HG03460 (cell line): ENCODE results near the gene CDK6.

Source experiments
- ATAC-seq: cut with Tn5 transposase; IDR thresholded peaks from one replicate; pipeline ENCODE4 v1.9.1; 2021; ENCODE audit not compliant: unreplicated experiment

CDK6 gene

DNA sequence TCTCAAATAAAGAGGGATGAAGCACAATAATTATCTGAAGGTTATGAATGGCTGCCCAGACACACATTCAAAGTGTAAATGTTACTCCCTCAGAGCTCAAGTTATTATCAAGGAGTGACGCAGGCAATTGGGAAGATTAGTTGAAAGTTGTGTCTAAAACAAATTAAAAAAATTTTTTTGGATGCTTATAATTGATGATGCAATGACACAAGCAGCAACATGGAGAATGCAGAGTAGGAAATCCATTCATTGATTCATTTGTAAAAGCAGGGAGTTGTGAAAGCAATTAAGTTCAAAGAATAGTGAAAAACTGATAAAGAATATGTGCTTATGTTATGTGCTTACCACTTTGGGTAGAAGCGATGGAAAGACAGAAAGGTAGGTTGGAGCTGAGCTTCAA lies 120.4 kb downstream of the CDK6 start:
- no peak for ATAC-seq

DNA sequence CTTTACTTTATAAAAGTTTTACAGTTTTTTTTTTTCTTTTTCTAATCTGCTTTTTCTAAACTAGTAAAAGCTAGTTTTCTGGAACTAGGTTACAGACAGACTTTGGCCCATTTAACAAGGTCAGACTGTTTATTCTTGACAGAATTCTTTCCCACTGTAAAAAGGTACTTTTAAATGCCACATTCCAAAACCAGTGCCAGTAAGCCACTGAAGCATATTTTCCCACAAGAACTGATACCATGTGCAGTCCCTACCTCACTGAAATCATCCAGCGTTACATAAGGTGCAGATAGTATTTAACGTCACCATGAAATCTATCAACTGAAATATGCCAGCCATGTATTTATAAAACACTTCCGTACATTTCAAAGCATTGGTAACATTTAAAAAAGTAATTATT lies 121.6 kb downstream of the CDK6 start:
- ATAC-seq = no peak

DNA sequence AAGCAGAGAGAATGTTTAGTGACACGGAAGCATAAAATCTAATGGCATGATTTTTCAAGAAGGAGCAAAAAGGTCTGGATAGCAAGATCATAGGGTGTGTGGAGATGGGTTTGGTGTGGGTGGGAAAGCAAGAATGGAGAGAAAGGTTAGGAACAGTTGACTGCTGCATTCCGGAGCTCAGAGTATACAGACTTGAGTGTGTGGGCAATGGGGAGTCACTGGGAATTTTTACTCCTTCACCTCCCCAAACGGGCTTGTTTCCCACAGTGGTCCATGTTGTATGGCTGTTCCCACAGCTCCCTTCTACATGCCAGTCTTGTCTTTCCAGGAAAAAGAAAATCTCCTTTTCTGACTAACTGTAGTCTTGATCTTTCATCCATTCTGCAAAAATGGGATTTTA lies 122.1 kb downstream of the CDK6 start:
- ATAC-seq = no peak

DNA sequence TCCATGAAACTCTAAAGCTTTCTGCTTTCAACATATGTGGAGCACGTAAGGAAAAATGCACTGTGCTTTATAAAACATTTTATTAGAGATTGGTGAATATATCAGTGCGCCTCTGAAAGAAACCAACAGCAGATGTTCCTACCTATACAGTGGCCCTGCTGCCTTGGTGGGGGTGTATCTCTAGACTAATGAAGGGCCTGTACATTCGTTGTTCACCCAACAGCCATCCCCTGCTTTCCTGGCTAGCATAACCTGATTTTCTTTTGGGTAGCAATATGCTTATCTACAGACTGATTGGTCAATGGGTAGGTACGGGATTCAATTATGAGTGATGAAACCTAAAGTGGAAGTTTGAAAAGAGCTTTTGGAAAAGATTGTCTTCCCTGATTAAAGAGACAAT lies 126.5 kb downstream of the CDK6 start:
- no peak for ATAC-seq

DNA sequence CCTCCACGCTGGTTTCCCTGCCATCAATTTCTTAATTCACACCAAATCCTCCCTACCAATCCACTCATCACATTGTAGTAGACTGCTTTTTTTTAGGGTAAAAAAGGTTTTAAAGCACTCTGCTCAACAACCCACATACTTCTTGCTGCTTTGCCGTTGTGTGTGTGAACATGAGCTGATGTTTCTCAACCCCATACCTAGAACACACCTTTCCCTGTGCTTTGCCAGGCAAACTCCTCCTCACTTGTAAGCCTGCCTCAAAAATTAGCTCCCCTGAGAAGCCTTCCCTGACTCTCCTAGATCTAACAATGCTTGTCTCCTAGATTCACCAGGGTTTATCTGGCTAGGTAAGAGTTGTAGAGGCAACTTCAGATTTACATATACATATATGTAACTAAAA lies 127.2 kb downstream of the CDK6 start:
- ATAC-seq = no peak

DNA sequence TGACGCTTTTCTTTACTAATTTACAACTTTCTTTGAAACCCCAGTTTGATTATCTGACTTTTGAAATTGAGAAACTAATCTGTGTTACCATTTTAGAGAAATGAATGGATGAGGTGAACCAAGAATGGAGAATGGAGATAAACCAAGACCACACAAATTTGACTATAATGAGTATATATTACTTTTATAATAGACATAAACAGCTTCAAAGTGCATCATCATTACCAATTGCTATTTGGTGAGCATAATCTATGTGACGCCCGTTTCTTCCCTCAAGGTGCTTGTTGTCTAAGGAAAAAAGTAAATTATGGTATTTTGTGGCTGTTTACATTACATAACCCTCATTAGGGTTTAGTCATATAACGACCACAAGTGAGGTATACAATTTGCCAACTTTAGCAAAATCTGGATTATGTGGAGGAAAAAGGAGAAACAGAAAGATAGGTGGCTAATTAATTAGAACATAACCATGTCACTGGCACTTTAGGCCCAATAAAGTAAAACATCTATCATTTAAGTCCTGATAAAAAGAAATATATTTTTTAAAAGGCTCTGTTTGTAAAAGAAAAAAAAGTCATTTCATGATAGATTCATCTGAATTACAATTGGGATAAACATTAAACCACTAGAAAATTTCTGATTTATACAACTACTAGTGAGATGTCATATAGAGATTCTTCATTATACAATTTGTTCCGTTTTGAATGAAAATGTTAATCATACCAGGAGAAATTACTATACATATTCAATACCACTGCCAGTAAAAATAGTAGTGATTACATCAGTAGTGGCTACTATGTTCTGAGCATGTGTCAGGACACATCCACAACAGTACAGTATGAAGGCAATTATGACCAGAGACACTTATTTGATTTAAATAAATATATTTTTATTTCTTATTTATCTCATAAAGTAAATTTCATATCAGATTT lies 128.0 kb downstream of the CDK6 start:
- no peak for ATAC-seq

DNA sequence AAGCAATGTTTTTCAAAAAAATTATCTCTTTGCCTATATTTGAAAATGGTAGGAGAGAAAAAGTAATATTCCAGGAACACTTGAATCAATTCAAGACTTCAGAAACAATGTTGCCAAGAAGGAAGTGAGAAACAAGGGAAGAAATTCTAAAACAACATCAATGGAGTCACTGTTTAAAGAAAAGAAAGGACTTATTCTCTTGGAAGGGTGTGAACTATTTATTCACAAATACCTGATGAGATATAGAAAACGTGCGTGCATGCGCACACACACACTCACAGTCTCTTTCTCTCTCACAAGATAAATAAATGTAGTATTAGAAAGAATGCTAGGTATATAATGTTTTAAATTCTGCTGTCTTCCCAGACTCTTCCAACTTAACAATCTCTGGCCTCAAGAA lies 128.9 kb downstream of the CDK6 start:
- no peak for ATAC-seq

DNA sequence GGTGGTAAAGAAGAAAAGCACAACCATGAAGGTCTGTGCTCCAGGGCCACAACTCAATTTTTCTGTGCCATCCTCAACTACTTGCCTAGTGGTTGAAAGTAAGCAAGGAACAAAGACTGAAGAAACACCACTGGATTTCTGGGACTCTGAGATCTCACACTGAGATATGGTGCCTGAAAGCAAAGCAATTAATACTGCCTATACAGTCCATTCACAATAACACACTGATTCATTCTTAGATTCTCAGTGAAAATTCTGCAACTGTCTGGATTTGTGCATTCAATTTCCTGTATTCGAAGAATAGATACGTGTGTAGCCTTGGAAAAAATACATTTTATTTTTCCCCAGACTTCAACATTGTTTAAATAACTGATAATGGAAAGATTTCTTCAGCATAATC lies 129.8 kb downstream of the CDK6 start:
- no peak for ATAC-seq

DNA sequence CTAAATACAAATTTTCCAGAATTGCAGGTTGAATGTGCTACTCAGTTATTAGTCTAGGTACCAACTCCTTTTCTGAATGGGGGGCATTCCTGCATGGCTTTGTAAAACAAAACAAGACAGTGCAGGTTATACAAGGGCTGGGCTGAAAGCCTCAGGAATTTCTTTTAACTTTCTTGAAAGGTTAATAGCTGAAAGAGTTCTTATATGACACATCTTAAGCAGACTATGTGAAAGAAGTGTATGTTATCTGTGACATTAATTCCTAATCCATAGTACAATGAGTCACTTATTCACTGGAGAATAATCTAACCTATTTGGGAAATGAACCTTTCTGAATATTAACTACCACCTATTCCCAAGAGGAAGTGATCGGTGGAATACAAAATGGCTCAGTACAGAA lies 130.5 kb downstream of the CDK6 start:
- no peak for ATAC-seq

DNA sequence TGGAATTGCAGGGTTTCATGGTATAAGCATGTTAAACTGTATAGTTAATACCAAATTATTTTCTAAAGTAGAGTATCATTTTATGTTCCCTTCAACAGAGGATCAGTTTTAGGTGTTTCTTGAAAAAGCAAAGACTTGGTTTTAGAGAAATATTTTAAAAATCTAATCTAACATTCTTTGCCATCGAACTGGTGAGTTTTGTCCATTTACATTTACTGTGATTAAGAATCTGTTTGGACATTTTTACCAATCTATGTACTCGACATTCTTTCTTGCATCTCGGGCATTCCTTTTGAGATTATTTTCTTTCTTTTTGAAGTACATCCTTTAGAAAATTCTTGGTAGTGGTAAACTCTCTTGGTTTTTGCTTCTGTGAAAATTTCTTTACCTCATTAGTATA lies 131.5 kb downstream of the CDK6 start:
- no peak for ATAC-seq

DNA sequence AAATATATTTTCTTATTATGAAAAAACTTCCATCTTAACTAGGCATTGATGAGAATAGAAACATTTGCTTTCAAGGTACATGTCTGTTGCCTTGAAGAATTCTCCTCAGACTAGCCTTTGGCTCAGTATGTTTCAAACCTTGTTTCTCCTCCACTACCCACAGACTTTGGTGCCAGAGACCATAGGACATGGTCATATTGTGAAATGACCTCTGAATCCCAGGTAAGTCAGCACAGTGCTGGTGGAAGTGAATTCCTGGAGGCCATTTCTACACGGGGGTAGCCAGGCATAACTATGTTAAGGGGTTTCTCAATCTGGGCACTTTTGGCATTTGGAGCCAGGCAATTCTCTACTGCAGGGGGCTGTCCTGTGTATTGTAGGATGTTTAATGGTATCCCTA lies 133.8 kb downstream of the CDK6 start:
- no peak for ATAC-seq

DNA sequence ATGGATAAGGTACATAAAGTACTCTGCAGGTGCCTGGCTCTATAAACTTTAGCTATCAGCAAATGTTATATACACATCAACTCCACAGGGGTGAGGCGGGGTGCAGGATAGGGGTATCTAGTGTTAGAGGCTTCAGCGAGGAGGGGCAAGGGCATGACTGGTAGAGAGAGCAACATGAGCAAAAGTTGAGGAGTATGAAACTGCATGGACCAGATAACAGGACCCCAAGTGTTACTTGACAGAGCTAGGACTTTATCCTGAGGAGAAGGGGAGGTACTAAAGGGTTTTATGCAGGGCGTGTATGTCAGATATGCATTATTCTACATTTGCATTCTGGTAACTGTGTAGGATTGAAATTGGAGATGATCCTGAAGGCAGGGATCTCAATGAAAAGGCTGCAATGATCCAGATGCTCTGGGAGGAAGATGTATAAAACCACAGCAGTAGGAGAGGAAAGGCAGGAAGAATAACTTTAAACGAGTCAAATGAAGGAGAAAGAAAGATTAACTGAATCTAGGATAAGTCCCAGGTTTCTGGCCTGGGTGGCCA lies 136.3 kb downstream of the CDK6 start:
- ATAC-seq = no peak

DNA sequence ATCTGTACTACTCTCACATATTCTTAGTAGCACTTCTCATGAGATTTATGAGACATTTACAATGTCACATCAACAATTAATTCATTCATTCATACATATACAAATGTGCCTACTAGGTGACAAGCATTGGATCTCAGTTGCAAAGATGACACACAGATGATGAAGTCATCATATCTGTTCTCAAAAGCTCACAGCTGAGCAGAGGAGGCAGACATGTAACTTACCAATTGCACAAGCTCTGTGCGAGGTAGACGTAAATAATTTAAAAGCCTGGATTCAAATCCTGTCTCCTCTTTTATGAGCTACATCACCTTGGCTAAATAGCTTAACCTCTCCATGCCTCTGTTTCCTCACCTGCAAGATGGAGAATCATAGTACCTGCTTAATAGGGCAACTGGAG lies 136.8 kb downstream of the CDK6 start:
- no peak for ATAC-seq

DNA sequence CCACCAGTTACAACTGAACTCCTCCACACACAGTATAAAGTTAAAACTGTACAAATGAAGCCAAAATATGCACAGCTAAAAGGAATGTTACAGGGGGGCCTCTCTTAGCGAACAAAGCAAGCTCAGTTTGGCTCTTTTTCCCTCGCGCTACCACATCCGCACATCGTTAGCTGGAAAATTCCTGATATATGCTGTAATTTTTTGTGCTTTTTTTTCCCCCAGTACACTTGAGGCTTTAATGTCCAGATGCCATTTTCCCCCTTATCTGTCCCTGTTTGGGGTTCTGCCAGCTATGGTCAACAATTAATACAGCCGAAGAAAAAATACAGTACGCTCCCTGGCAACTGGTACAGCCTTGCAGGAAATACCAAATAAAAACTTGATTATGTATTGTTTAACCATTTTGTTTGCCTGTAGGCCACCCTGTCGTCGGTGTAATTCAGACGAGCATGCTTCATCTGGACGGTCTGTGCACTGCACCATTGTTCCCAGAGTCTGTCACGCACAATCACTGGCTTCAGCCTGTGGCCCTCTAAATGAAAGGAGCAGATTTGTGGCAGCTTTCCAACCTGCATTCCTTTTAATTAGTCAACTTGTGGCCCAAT lies 138.0 kb downstream of the CDK6 start:
- ATAC-seq = no peak

DNA sequence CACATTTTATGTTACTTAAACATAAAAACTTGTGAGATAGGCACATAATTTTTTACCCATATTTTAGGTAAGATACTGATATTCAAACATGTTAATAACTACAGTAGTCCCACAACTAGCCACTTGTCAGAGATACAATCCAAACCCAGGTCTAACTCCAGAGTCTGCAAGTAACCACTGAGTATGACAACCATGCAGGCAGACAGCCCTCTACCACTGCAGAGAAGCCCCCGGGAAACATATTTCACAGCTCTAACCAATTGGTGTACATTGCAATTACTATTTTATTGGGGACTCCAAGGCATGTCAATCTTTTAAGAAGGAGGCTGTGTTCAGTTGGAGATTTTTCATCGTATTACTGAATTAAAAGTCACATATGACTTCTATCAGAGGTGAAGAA lies 139.0 kb downstream of the CDK6 start:
- ATAC-seq = no peak

DNA sequence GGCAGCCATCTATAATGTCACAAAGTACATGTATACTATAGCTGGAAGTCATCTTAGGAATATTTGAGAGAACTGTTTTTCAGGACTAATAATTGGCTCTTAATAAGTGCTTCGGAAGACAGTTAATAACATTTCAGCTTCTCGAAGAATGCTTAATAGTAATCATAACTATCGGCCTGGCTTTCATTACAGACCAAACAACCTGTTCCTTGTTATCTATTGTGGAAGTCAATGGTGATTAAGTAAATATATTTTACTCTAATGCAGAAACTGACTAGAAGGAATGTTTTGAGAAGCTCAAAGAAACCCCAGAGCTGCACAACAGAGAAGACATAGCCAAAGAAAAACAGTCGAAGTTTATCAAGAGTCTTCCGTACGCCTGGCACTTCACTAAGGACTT lies 139.4 kb downstream of the CDK6 start:
- no peak for ATAC-seq

DNA sequence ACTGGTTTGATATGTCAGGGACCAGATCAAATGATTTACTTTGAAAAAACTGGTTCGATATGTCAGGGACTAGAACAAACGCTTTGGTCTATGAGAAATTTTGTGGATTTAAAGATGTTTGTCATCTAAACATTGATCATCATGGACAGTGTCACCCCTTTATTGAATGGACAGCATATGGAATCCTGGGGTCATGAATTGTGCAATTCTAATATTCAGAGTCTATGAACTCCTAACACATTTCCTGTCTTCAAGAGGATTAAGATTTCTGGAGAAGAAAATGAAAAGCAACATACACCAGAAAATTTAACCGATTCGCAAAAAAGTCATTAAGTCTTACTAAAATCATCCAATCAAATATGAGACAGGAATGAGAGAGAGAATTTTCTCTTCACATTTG lies 139.8 kb downstream of the CDK6 start:
- no peak for ATAC-seq

DNA sequence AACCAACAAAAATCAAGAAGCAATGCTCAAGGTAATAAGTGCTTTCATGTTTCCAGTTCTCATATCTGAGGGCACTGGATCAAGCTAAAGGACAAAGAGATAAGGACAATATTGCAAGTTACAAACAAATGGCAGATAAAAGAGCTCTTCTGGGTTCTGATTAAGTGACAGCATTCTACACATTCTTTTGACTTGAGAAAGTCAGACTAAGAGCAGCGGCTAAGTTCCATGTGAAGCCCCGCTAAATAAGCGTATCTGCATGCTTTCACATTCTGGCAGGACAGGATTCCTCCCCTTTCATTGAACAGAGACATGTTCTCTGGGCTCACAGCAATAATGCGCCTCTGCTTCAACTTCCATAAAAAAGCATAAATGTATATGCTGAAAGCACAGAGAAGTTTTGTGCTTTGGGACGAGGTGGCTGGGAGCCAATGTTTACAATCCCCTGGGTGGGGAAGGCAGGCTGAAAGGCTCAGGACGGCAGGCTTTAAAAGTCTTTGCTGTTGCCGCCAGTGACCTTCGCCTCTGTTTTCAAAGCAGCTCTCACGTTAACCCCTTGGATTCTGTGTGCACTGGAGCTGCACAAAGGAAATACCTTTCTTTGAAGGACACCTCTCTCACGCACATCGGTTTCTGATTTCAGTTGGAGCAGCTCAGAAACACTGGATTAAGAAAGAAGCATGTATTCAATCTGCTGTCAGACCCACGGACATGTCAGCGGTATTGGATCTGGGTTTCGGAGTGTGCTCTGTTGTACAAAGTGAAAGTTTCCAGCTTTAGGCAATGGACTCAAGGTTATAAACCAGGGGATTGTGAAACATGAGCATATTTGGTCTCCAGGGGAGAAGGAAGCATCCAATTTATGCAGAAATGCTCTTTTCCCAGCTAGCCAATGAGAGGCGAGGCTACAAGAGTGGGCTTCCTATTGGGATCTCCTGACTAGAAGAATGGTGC lies 140.8 kb downstream of the CDK6 start:
- no peak for ATAC-seq

DNA sequence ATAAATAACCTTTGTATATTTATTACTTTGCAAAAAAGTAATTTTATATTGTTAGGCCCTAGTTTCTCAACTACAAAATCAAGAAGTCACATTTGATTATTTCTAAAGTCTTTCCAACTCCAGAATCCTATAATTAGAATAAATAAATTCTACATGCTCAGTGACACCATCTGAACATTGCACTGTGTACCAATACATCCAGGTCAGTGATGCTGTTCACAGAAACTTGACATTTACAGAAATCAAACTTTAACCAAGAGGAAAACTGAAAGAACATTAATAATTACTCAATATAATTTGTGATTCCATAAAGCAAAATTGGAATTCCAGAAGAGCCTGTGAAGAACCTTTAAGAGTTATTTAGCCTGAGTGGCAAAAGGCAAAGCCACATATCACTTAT lies 142.2 kb downstream of the CDK6 start:
- no peak for ATAC-seq

DNA sequence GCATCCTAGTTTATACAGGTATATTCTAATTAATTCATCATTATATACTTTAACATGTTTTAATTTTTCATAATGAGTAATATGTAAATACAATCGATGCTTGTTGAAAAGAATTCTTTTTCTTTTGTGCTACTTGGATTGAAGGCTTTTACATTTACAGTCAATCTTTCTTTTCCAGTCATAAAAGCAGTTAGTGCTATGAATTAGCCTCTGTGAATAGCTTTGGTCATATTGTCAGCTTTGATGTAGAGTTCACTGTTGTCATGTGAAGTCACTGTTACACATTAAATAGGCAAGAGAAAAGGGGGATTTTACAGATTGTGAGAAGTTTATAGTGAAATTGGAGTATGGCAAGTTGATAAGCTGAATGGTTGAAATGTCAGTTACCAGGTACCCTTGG lies 142.9 kb downstream of the CDK6 start:
- no peak for ATAC-seq

DNA sequence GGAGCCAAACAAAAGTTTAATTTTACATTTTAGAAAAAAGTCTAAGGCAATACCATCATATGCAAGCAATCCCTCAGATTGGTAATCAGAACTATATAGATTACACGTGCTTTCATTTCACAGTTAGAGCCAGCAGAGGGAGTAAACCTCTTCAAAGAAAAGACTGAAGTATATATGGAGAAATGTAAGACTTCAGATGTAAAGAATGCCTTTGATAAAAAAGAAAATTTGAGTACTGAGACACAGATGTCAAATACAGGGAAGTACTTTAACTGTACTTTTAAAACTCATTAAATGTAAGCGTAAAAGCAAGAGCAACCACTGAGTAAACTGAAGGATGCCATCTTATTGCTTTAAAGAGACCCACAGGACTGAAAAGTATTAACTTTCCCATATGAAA lies 144.8 kb downstream of the CDK6 start:
- peak; percentile 78 for ATAC-seq
